HL-60 (cell line): Measurements from ENCODE around the gene MAPRE2.
"Not testable (repeated sequence)": the region's sequence is repeated elsewhere in the genome, so short reads cannot be mapped to it uniquely, and the experiment has no call there.

Experiments
- DNase-seq, 2 experiments: peaks; one replicate each; pipeline ENCODE4 v3.0.0-alpha.2; 2010 to 2020; ENCODE audit warnings: low read depth in 1 of 2, low spot score in 1 of 2
- H3K27ac ChIP-seq: fragments of 250-450 bp; sonication (Bioruptor Pico); replicated peaks from 2 replicates; pipeline ENCODE4 v1.5.1; 2020; ENCODE audit warnings: mild to moderate bottlenecking, moderate library complexity
- H3K27me3 ChIP-seq: fragments of 250-450 bp; sonication (Bioruptor Pico); 2 replicates; pipeline ENCODE4 v1.5.1; 2021; ENCODE audit warnings: mild to moderate bottlenecking, moderate library complexity; ENCODE audit not compliant: insufficient read depth, poor library complexity, severe bottlenecking
- H3K4me3 ChIP-seq: replicated peaks from 2 replicates; pipeline ENCODE4 v1.5.1; 2011; ENCODE audit warnings: mild to moderate bottlenecking, control low read depth, low read length; ENCODE audit not compliant: insufficient read depth
- CTCF ChIP-seq: IDR thresholded peaks from one replicate; pipeline ENCODE4 v1.5.1; 2011; ENCODE audit warnings: low read length, control low read depth, inconsistent platforms; ENCODE audit not compliant: insufficient read depth
- GABPA ChIP-seq: IDR thresholded peaks from 2 replicates; pipeline ENCODE4 v1.6.1; 2012; ENCODE audit warnings: low read depth
- POLR2AphosphoS5 ChIP-seq: IDR thresholded peaks from 2 replicates; pipeline ENCODE4 v1.6.1; 2012; ENCODE audit warnings: low read depth
- REST ChIP-seq: IDR thresholded peaks from 2 replicates; pipeline ENCODE4 v1.6.1; 2012; ENCODE audit warnings: low read depth; ENCODE audit not compliant: insufficient replicate concordance
- SPI1 ChIP-seq: IDR thresholded peaks from 2 replicates; pipeline ENCODE4 v1.6.1; 2012; ENCODE audit warnings: low read depth, mild to moderate bottlenecking, borderline replicate concordance

MAPRE2 gene

GRCh38 chr18:35164133-35164532 lies 122.9 kb downstream of the MAPRE2 start:
- no peak overlapping the region for H3K27ac ChIP-seq
- H3K27me3 ChIP-seq, result no peaks in the 10 kb centered on the region
- no peak overlapping the region for H3K4me3 ChIP-seq
- no peak for TF ChIP-seq SPI1
- TF ChIP-seq GABPA, result no peak
- TF ChIP-seq CTCF, result no peak
- TF ChIP-seq POLR2AphosphoS5, result no peak
- no peak for TF ChIP-seq REST
- no peak for DNase-seq

- no peaks in the 10 kb centered on the region for H3K27me3 ChIP-seq
- no peak for DNase-seq
- H3K27ac ChIP-seq, result no peak overlapping the region
- TF ChIP-seq GABPA (no peak), CTCF (no peak), REST (no peak), POLR2AphosphoS5 (no peak), SPI1 (no peak)
- H3K4me3 ChIP-seq, result no peak overlapping the region
These were observed 126.1 kb downstream of the MAPRE2 start for GRCh38 chr18:35167332-35167731.

- Histone ChIP-seq H3K27ac (no peak overlapping the region), H3K4me3 (no peak overlapping the region), H3K27me3 (no peaks in the 10 kb centered on the region)
- no peak for DNase-seq
- TF ChIP-seq SPI1 (no peak), REST (no peak), POLR2AphosphoS5 (no peak), CTCF (no peak)
These were observed 126.6 kb downstream of the MAPRE2 start for GRCh38 chr18:35167857-35168256.

- H3K27ac ChIP-seq, H3K4me3 ChIP-seq, H3K27me3 ChIP-seq, DNase-seq: not testable (repeated sequence)
These were observed 129.1 kb downstream of the MAPRE2 start for GRCh38 chr18:35170323-35170722.
